Lower leg skin (tissue), 4 donors: Measurements from ENCODE around the gene TNFRSF11A. TPM values are rescaled to one million over a fixed set of nuclear protein-coding genes. Genes with fewer than 3 reads are reported as not detected.

Experiments
- DNase-seq, 2 donors: peaks; one replicate each; pipeline ENCODE4 v3.0.0-alpha.2; 2019; ENCODE audit warnings: low spot score in 2 of 2
- H3K4me3 ChIP-seq: fragments of 200-600 bp; sonication (generic); 2 replicates; pipeline ENCODE4 v1.5.1; 2017; ENCODE audit warnings: mild to moderate bottlenecking, low read depth; ENCODE audit not compliant: poor library complexity, severe bottlenecking
- POLR2A ChIP-seq, 2 donors: fragments of 450-650 bp; IDR thresholded peaks; one replicate each; pipeline ENCODE4 v1.6.1; 2016 to 2017; ENCODE audit warnings: antibody characterized with exemption in 2 of 2, mild to moderate bottlenecking in 1 of 2, moderate library complexity in 1 of 2
- WGBS, 2 donors: methylation state at CpG; one replicate each; pipeline ENCODE4 v1.1.5; 2018; 5-methylcytosine and 5-hydroxymethylcytosine counted together
- intact Hi-C: fragments of 100-400 bp; cut with DNase I; formaldehyde crosslinking; loops from one replicate; pipeline ENCODE4 v1.15.0; 2023; ENCODE audit warnings: low total_unique reads
- total RNA-seq, 4 donors: library from RNA; depleted of rRNA; stranded (reverse); fragments of >200 nt; gene quantifications; one replicate each; pipeline ENCODE4 v1.1.0, GENCODE V29; 2016
- TF ChIP-seq, protein P1 (sequence below), 3 donors: fragments of 450-650 bp; IDR thresholded peaks; one replicate each; pipeline ENCODE4 v1.5.1; 2016; ENCODE audit warnings: antibody characterized with exemption in 3 of 3, mild to moderate bottlenecking in 3 of 3, moderate library complexity in 2 of 3

Gene TNFRSF11A
- total RNA-seq, 4 donors from 2014 or later, result 1.5 to 7.6 (median 4.7) TPM

DNA sequence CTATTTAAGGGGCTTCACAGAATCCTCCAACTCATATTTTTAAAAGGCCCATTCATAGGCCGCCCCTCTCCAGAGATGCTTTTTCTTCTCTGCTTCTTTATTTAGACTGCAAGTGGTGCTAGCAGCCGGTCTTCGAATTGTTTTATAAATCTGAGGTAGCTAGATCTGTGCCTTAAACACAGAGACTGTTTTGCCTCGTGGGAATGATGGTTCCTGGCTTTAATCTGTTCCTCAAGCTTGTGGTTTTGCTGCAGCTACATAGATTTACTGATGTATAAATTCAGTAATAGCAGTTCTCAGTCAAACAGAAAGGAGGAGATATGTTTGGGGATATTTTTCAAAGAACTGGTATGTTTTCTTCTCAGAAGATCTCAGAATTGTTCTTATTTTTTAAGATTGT is 45.3 kb downstream of the TNFRSF11A start:
- no peak overlapping the region for H3K4me3 ChIP-seq
- TF ChIP-seq, protein P1, sequence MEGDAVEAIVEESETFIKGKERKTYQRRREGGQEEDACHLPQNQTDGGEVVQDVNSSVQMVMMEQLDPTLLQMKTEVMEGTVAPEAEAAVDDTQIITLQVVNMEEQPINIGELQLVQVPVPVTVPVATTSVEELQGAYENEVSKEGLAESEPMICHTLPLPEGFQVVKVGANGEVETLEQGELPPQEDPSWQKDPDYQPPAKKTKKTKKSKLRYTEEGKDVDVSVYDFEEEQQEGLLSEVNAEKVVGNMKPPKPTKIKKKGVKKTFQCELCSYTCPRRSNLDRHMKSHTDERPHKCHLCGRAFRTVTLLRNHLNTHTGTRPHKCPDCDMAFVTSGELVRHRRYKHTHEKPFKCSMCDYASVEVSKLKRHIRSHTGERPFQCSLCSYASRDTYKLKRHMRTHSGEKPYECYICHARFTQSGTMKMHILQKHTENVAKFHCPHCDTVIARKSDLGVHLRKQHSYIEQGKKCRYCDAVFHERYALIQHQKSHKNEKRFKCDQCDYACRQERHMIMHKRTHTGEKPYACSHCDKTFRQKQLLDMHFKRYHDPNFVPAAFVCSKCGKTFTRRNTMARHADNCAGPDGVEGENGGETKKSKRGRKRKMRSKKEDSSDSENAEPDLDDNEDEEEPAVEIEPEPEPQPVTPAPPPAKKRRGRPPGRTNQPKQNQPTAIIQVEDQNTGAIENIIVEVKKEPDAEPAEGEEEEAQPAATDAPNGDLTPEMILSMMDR (IDR thresholded peaks at IDR 0.05), result no peak
- no peak for TF ChIP-seq POLR2A (IDR thresholded peaks at IDR 0.05)
- DNase-seq, result no peak
- intact Hi-C loops, result no loop called here
- 73 to 80% methylated on average over 4 of the region's 4 CpGs for WGBS, 2 donors

DNA sequence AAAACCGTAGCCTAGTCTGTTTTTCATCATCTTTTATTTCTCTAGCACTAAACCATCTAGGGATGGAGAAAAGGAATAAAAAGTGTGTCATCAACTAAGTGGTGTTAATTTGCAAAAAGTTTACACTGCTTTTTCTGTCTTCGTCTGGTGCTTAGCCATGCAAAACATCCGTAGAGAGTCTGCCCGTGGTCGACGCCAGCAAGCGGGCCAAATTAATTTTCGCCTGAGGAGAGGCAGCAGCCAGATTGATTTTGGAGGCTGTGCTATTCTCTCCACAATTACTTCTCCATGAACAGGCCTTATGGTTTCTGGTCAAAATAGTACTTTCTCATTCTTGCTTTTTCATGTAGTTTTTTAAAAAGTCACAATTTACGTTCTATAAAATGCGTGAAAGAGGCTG is 46.3 kb downstream of the TNFRSF11A start:
- WGBS, 2 donors, result 56 to 71% methylated on average over 10 of the region's 10 CpGs
- DNase-seq, result no peak
- H3K4me3 ChIP-seq, result no peak overlapping the region
- TF ChIP-seq POLR2A (IDR thresholded peaks at IDR 0.05), result no peak
- TF ChIP-seq, protein P1 (IDR thresholded peaks at IDR 0.05), result no peak
- intact Hi-C loops, result no loop called here

DNA sequence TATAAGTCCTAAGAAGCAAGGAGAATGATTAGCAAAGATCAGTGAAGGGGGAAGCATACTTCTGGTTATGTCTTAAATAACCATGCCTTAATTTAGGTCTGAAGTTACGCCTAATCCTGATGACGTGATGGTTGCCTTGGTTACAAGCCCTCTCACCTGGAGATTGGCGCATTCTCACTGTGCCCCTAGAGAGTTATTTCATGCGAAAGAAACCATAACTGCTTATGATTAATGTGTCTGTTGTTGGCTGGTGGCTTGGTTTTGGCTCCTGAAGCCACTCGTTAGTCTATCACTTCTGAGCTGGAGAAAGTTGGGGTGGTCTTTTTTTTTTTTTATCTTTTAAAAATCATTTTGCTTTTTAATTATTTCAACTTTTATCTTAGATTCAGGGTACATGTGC is 47.0 kb downstream of the TNFRSF11A start:
- WGBS, 2 donors, result 82 to 94% methylated on average over 5 of the region's 5 CpGs
- DNase-seq, result no peak
- no peak for TF ChIP-seq POLR2A (IDR thresholded peaks at IDR 0.05)
- TF ChIP-seq, protein P1 (IDR thresholded peaks at IDR 0.05), result no peak
- intact Hi-C loops, result no loop called here
- H3K4me3 ChIP-seq, result no peak overlapping the region

DNA sequence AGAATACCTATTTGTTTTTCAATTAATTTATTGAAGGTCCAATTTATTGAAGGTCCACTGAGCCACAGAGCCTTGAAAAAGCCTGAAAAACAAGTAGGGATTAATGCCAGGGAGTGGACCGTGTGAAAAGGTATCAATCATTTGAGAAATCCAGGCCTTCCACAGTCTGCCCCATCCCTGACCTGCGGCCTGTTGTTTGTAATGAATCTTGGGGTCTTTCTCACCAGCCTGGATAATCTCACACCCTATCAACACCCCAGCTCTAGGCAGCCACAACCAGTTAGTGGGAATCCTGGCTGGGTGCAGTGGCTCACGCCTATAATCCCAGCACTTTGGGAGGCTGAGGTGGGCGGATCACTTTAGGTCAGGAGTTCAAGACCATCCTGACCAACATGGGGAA is 47.8 kb downstream of the TNFRSF11A start:
- 90 to 92% methylated on average over 4 of the region's 4 CpGs for WGBS, 2 donors
- no peak overlapping the region for H3K4me3 ChIP-seq
- TF ChIP-seq, protein P1 (IDR thresholded peaks at IDR 0.05), result no peak
- no peak for TF ChIP-seq POLR2A (IDR thresholded peaks at IDR 0.05)
- no peak for DNase-seq
- intact Hi-C loops, result no loop called here

DNA sequence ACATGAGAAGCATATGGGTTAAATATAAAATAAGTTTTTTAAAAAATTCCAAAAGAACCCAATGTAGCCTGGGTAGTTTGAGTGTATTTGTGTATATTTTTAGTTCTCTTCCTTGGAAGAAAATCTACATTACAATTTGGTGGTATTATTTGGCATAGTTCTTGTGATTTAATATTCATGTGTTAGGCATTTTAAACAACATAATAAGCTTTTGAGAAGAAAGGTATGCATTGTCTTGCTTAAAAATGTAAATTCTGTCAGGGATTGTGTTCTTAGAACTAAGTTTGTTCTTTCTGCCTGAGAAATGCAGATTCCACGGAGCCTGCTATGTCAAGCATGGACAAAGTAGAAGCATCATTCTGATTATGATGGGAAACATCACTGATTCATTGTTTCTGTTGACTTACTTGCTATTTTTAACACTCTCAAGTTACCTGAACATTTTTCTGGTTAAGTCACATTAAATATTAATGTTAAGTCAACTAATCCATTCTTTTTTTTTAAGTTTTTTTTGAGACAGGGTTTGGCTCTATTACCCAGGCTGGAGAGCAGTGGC is 49.4 kb downstream of the TNFRSF11A start:
- TF ChIP-seq, protein P1 (IDR thresholded peaks at IDR 0.05), result no peak
- TF ChIP-seq POLR2A (IDR thresholded peaks at IDR 0.05), result no peak
- intact Hi-C loops, result no loop called here
- WGBS, 2 donors, result 77 to 93% methylated on average over 1 of the region's 1 CpG
- no peak overlapping the region for H3K4me3 ChIP-seq
- DNase-seq, result no peak
